Stimulated activated CD8-positive, alpha-beta memory T cell treated with anti-CD3 and anti-CD28 coated beads, Interleukin-4, amount 100 ng/mL, for 1 hour (primary cell): Measurements from ENCODE around the gene LYRM1.
"Not testable (repeated sequence)": the region's sequence is repeated elsewhere in the genome, so short reads cannot be mapped to it uniquely, and the experiment has no call there.

Experiments used
- DNase-seq, 2 donors: peaks; one replicate each; pipeline ENCODE4 v3.0.0-alpha.2; 2020; ENCODE audit warnings: low read depth in 2 of 2, low spot score in 1 of 2

Gene LYRM1

GRCh38 chr16:20931066-20931600 lies 30.6 kb downstream of the LYRM1 start:
- no peak for DNase-seq

- DNase-seq: no peak
These were observed 33.0 kb downstream of the LYRM1 start for GRCh38 chr16:20933589-20933988.

- no peak for DNase-seq
These were observed 37.2 kb downstream of the LYRM1 start for GRCh38 chr16:20937736-20938135.

GRCh38 chr16:20938426-20938825 lies 37.9 kb downstream of the LYRM1 start:
- DNase-seq: no peak

- DNase-seq: no peak
These were observed 39.0 kb downstream of the LYRM1 start for GRCh38 chr16:20939611-20940010.

GRCh38 chr16:20940871-20941635 lies 40.5 kb downstream of the LYRM1 start:
- no peak for DNase-seq

- DNase-seq: no peak
These were observed 41.0 kb downstream of the LYRM1 start for GRCh38 chr16:20941636-20941926.

GRCh38 chr16:20942256-20942655 lies 41.7 kb downstream of the LYRM1 start:
- no peak for DNase-seq

- no peak for DNase-seq
These were observed 44.4 kb downstream of the LYRM1 start for GRCh38 chr16:20944861-20945574.

- DNase-seq: not testable (repeated sequence)
These were observed 45.0 kb downstream of the LYRM1 start for GRCh38 chr16:20945575-20945875.

- no peak for DNase-seq
These were observed 45.6 kb downstream of the LYRM1 start for GRCh38 chr16:20946015-20946629.

- no peak for DNase-seq
These were observed 47.9 kb downstream of the LYRM1 start for GRCh38 chr16:20948444-20948843.

- DNase-seq: no peak
These were observed 49.1 kb downstream of the LYRM1 start for GRCh38 chr16:20949660-20950059.

GRCh38 chr16:20950294-20950693 lies 49.7 kb downstream of the LYRM1 start:
- DNase-seq: no peak

GRCh38 chr16:20952139-20952920 lies 51.8 kb downstream of the LYRM1 start:
- DNase-seq: no peak

GRCh38 chr16:20954574-20954973 lies 54.0 kb downstream of the LYRM1 start:
- DNase-seq: no peak

- DNase-seq: no peak
These were observed 55.7 kb downstream of the LYRM1 start for GRCh38 chr16:20956319-20956718.

GRCh38 chr16:20957153-20957552 lies 56.6 kb downstream of the LYRM1 start:
- no peak for DNase-seq

GRCh38 chr16:20960899-20961298 lies 60.3 kb downstream of the LYRM1 start:
- DNase-seq: no peak

- no peak for DNase-seq
These were observed 68.2 kb downstream of the LYRM1 start for GRCh38 chr16:20968765-20969164.

GRCh38 chr16:20969386-20969785 lies 68.8 kb downstream of the LYRM1 start:
- DNase-seq: no peak

GRCh38 chr16:20971401-20971800 lies 70.8 kb downstream of the LYRM1 start:
- DNase-seq: no peak
